NCI-H1092 treated with DMSO at 0.1 percent for 48 hours (cell line): ENCODE data around the gene ABCA10.

ENCODE experiments used
- DNase-seq: peaks from one replicate; lab custom pipeline; 2025; lab: John Stamatoyannopoulos, UW

Gene ABCA10

GRCh38 chr17:69098625-69099024 is 130.0 kb downstream of the ABCA10 start:
- DNase-seq, result no peak
